Common myeloid progenitor, CD34-positive (primary cell): ENCODE results near the gene BRF1.

Experiments used
- CTCF ChIA-PET: fragments of 350-600 bp; sonication (Branson Sonifier 250); formaldehyde crosslinking; loops from one replicate; lab custom pipeline; 2021; ENCODE audit warnings: antibody characterized with exemption; lab: Charles Lee
- POLR2A ChIA-PET: fragments of 350-600 bp; sonication (Branson Sonifier 250); formaldehyde crosslinking; loops from one replicate; lab custom pipeline; 2021; ENCODE audit warnings: antibody characterized with exemption; lab: Charles Lee
- DNase-seq, 3 donors: peaks; one replicate each; pipeline versions ENCODE4 v3.0.0 to v3.0.0-alpha.2; 2013
- H3K27ac ChIP-seq, 2 experiments: 1 replicate in 1 of 2; 2 replicates in 1 of 2; pipeline ENCODE4 v1.7.0; 2013; ENCODE audit warnings: inconsistent platforms in 2 of 2, low read length in 2 of 2, mild to moderate bottlenecking in 2 of 2, low read depth in 1 of 2, moderate library complexity in 1 of 2; ENCODE audit not compliant: severe bottlenecking in 2 of 2, insufficient read depth in 1 of 2, poor library complexity in 1 of 2
- H3K27me3 ChIP-seq, 5 experiments: replicated peaks in 2 of 5; 1 replicate in 3 of 5; 2 replicates in 2 of 5; pipeline versions ENCODE4 v1.6.1 to v1.7.0; 2013; ENCODE audit warnings: low read length in 4 of 5, mild to moderate bottlenecking in 2 of 5, moderate library complexity in 2 of 5, inconsistent platforms in 1 of 5; ENCODE audit not compliant: insufficient read depth in 5 of 5, control insufficient read depth in 4 of 5
- H3K36me3 ChIP-seq, 4 experiments: 1 replicate in 2 of 4; 2 replicates in 2 of 4; pipeline versions ENCODE4 v1.6.1 to v1.7.0; 2013; ENCODE audit warnings: low read length in 3 of 4, control low read depth in 1 of 4, mild to moderate bottlenecking in 1 of 4; ENCODE audit not compliant: control insufficient read depth in 4 of 4, insufficient read depth in 4 of 4
- H3K4me1 ChIP-seq, 4 experiments: 1 replicate in 3 of 4; 2 replicates in 1 of 4; pipeline versions ENCODE4 v1.6.1 to v1.7.1; 2013; ENCODE audit warnings: low read length in 3 of 4, mild to moderate bottlenecking in 3 of 4, control low read depth in 1 of 4, inconsistent platforms in 1 of 4, moderate library complexity in 1 of 4; ENCODE audit not compliant: control insufficient read depth in 4 of 4, insufficient read depth in 4 of 4; ENCODE audit errors: control extremely low read depth in 1 of 4
- H3K4me3 ChIP-seq, 7 experiments: 1 replicate in 4 of 7; 2 replicates in 3 of 7; pipeline versions ENCODE4 v1.5.1 to v1.7.0; 2013; ENCODE audit warnings: mild to moderate bottlenecking in 7 of 7, low read length in 6 of 7, moderate library complexity in 6 of 7, inconsistent platforms in 2 of 7, low read depth in 2 of 7, control low read depth in 1 of 7; ENCODE audit not compliant: insufficient read depth in 4 of 7, control insufficient read depth in 1 of 7; ENCODE audit errors: extremely low read depth in 1 of 7
- H3K9me3 ChIP-seq, 5 experiments: 1 replicate in 4 of 5; 2 replicates in 1 of 5; pipeline versions ENCODE4 v1.6.1 to v1.7.1; 2013; ENCODE audit warnings: low read length in 4 of 5, mild to moderate bottlenecking in 2 of 5, inconsistent platforms in 1 of 5, low read depth in 1 of 5, moderate library complexity in 1 of 5; ENCODE audit not compliant: control insufficient read depth in 4 of 5, insufficient read depth in 2 of 5; ENCODE audit errors: control extremely low read depth in 1 of 5
- whole genome bisulfite sequencing: methylation state at CpG from one replicate; pipeline ENCODE4 v1.1.5; 2013; ENCODE audit not compliant: insufficient coverage; 5-methylcytosine and 5-hydroxymethylcytosine counted together

BRF1 gene

DNA sequence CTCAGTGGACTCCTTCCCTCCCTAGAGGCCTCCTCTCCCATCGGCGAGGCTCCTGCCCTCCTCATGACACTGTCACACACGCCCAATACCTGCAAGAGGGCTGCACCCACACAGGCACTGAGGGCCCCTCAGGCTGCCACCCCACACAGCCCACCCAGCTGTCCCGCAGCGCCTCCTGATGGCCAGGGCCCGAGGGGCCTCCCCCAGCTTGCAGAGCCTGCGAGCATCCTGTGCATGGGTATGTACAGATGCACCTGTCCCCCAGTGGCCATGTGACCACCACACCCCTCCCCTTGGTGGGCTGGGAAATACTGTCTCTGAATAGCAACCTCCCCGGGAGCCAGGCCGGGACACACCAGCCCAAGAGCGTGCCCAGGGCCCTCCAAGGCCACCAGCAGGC is 100.7 kb downstream of the BRF1 start:
- Histone ChIP-seq H3K4me1 (peaks cover 0 to 71% (median 59%) of the 10 kb centered on the region in 4 experiments), H3K36me3 (no peaks in the 10 kb centered on the region), H3K4me3 (no peak overlapping the region), H3K27me3 (peaks cover 0 to 59% (median 19%) of the 10 kb centered on the region in 5 experiments), H3K27ac (no peak overlapping the region), H3K9me3 (no peaks in the 10 kb centered on the region)
- DNase-seq = no peak
- ChIA-PET POLR2A (no interaction called here), CTCF (interaction anchor here (1.5 to 15.1 kb wide), 4 partner anchors 10 to 91 kb away, joined by 4 to 248 read pairs (median 12); partner anchors contain the start of genes JAG2 and NUDT14)
- 95% methylated on average over 6 of the region's 10 CpGs for WGBS

DNA sequence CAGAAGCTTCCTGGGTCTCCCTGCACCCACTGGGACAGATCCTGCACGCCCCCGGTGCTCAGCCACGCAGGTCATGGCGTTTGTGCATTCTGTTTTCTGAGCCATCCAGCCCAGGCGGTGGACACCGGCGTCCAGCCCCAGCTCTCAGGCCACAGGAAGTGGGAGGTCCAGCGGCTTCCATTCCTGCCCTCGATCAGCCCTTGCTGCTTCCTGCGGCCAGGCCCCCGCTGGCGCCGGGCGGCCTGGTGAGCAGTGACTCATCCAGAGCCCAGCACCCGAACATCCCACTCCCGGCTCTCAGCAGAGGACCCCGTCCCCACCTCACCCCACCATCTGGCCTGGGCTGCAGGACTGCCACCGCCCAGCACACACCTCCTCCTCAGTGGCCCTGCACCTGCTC is 101.7 kb downstream of the BRF1 start:
- H3K36me3 ChIP-seq = no peaks in the 10 kb centered on the region
- H3K4me1 ChIP-seq = peaks cover 0 to 69% (median 61%) of the 10 kb centered on the region in 4 experiments
- DNase-seq = no peak
- CTCF ChIA-PET = interaction anchor here (0.7 to 15.1 kb wide), 5 partner anchors 9 to 92 kb away, joined by 3 to 248 read pairs (median 9); partner anchors contain the start of genes JAG2 and NUDT14
- POLR2A ChIA-PET = no interaction called here
- no peak overlapping the region for H3K27ac ChIP-seq
- 35% methylated on average over 13 of the region's 18 CpGs for WGBS
- no peak overlapping the region for H3K4me3 ChIP-seq
- H3K9me3 ChIP-seq = no peaks in the 10 kb centered on the region
- H3K27me3 ChIP-seq = peaks cover 0 to 68% (median 23%) of the 10 kb centered on the region in 5 experiments

DNA sequence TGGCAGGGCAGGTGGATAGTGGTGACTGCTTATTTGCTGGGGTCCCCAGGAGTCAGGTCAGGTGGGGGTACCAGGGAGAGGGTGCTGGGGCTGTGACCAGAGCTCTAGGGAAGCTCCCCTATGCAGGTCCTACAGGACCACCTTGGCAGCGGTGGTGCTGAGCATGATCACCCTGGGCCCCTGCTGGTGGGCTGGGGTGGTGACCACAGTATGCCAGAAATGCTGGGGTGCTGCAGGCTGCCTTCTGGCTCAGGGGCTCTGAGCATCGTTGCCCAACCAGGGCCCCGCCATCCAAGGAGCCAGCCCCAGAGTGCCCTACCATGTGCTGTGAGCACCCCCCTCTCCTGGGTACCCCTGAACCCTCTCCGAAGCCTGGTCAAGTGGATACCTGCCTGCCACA is 102.2 kb downstream of the BRF1 start:
- no peaks in the 10 kb centered on the region for H3K36me3 ChIP-seq
- H3K27ac ChIP-seq = no peak overlapping the region
- H3K9me3 ChIP-seq = no peaks in the 10 kb centered on the region
- no peak overlapping the region for H3K4me3 ChIP-seq
- 97% methylated on average over 3 of the region's 4 CpGs for WGBS
- H3K27me3 ChIP-seq = peaks cover 0 to 74% (median 26%) of the 10 kb centered on the region in 5 experiments
- DNase-seq = peak in 1 of 3 donors; percentile 35
- POLR2A ChIA-PET = no interaction called here
- H3K4me1 ChIP-seq = peaks cover 0 to 72% (median 66%) of the 10 kb centered on the region in 4 experiments
- CTCF ChIA-PET = interaction anchor here (0.7 to 15.1 kb wide), 3 partner anchors 9 to 93 kb away, joined by 3 to 248 read pairs (median 9); partner anchors contain the start of genes JAG2 and NUDT14

DNA sequence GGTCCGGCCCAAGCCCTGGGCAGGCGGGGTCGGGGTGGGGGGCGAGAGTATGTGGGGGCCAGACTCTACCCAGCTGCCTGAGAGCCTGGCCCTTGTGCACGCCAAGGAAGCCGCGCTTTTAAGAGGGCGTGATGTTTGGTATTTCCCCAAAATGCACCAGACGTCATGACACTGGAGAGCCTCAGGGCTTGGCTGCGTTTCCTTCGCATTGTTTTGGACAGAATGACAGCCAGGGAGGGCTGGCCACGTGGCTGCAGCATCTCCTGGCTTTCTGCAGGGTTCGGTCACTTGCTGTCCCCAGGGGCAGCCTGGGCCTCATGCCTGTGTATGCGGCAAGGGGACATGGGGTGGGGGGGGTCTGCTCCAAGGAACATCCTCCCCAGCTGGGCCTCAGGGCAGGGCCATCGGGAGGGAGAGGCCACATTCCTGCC is 103.6 kb downstream of the BRF1 start:
- WGBS = 4% methylated on average over 12 of the region's 15 CpGs
- ChIA-PET CTCF (interaction anchor here (1.3 to 15.1 kb wide), 2 partner anchors 10 to 20 kb away, joined by 3 to 248 read pairs; partner anchors contain the start of genes JAG2 and NUDT14), POLR2A (interaction anchor here (2.1 kb wide), 1 partner anchor 15 kb away, joined by 7 read pairs; the partner anchor contains the start of gene NUDT14)
- Histone ChIP-seq H3K36me3 (no peaks in the 10 kb centered on the region), H3K4me3 (peak overlapping the region in 1 of 7 experiments; percentile 4), H3K27ac (no peak overlapping the region), H3K4me1 (peaks cover 0 to 71% (median 67%) of the 10 kb centered on the region in 4 experiments), H3K27me3 (peaks cover 0 to 77% (median 26%) of the 10 kb centered on the region in 5 experiments), H3K9me3 (no peaks in the 10 kb centered on the region)
- DNase-seq = peak; percentile 34 to 76 (median 75)

DNA sequence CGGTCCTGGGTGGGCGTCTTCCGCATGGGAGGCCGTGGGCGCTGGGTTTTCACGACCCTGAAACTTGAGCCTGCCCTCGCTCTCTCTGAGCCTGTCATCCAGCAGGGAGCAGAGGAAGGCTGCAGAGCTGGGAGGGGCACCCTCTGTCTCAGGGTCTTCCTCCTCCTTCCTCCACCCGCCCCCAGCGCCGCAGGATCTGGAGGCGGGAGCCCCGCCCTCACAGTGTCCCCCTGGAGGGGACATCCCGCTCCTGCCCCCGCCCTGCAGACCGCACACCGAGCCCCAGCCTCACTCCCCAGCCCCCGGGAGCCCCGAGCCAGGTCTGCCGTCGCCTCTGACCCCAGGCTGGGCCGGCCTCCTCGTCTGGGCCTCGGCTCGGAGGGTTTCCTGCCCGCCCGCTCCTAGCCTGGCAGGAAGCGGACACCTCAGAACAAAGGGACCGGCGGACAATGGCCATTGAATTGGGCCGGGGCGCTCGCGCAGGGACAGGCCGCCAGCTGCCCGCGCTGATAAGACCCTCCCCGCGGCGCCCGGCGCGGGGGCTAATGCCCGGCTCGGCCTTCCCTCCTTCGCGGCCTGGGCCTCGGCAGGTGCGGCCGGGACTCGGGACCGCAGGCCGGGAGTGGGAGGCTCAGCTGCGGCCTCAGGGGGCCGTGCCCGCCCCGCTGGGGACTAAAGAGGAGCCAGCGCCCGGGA is 104.4 kb downstream of the BRF1 start:
- no peak for DNase-seq
- CTCF ChIA-PET = interaction anchor here (0.9 to 15.1 kb wide), 3 partner anchors 10 to 32 kb away, joined by 3 to 248 read pairs (median 3); partner anchors contain the start of genes JAG2 and NUDT14
- peak overlapping the region in 3 of 7 experiments; percentile 43 to 55 (median 45) for H3K4me3 ChIP-seq
- peaks cover 0 to 77% (median 26%) of the 10 kb centered on the region in 5 experiments for H3K27me3 ChIP-seq
- no peaks in the 10 kb centered on the region for H3K36me3 ChIP-seq
- H3K27ac ChIP-seq = no peak overlapping the region
- peaks cover 0 to 62% (median 59%) of the 10 kb centered on the region in 4 experiments for H3K4me1 ChIP-seq
- 2% methylated on average over 49 of the region's 58 CpGs for WGBS
- POLR2A ChIA-PET = interaction anchor here (0.8 to 2.1 kb wide), 5 partner anchors 9 to 105 kb away, joined by 3 to 7 read pairs (median 4); partner anchors contain the start of genes BRF1 and NUDT14
- no peaks in the 10 kb centered on the region for H3K9me3 ChIP-seq

DNA sequence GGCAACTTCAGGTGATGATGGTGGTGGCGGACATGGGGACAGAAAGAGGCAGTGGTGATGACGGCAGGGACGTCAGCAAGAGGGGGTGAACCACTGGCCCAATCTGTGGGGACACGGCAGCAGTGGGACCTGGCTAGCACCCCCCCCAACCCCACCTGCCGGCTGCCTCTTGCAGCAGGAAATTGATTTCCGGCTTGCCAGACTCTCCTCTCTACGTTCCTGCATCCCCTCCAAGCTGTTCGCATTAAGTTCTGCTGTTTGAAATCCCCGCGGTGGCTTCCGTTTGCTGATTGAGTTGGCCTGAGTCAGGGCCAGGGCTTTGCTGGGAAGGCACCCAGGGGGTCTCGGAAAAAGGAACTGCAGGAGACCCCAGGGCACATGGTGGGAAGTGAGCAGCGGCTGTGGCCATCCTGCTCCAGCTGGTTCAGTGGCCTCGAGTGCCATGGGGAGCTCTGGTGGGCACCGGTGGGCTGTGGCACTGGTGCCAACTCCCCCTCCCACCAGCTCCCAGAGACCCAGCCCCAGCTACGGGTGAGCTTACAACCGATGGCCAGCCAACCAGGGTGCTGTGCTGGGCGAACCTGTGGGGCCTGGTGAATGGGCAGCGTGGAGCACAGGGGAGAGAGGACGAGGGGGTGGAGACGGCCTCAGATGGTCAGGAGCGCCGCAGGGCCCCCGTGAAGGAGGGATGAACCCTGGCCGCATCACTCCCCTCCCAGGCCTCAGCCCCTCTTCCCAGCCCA is 105.1 kb downstream of the BRF1 start:
- peak overlapping the region in 3 of 7 experiments; percentile 43 to 55 (median 45) for H3K4me3 ChIP-seq
- CTCF ChIA-PET = interaction anchor here (0.9 to 15.1 kb wide), 4 partner anchors 11 to 99 kb away, joined by 3 to 248 read pairs (median 3); partner anchors contain the start of genes JAG2 and NUDT14
- POLR2A ChIA-PET = interaction anchor here (0.8 to 2.1 kb wide), 5 partner anchors 10 to 105 kb away, joined by 3 to 7 read pairs (median 4); partner anchors contain the start of genes BRF1 and NUDT14
- H3K36me3 ChIP-seq = no peaks in the 10 kb centered on the region
- peaks cover 0 to 55% (median 52%) of the 10 kb centered on the region in 4 experiments for H3K4me1 ChIP-seq
- WGBS = 9% methylated on average over 17 of the region's 25 CpGs
- no peak overlapping the region for H3K27ac ChIP-seq
- DNase-seq = peak in 2 of 3 donors; percentile 55 to 60
- peaks cover 0 to 75% (median 26%) of the 10 kb centered on the region in 5 experiments for H3K27me3 ChIP-seq
- no peaks in the 10 kb centered on the region for H3K9me3 ChIP-seq
